Dedifferentiated amniotic fluid mesenchymal stem cell (primary cell): ENCODE data around the gene ST6GALNAC3.

ENCODE experiments used
- DNase-seq: peaks from one replicate; pipeline ENCODE4 v3.0.0-alpha.2; 2016; ENCODE audit errors: extremely low spot score

The ST6GALNAC3 gene

DNA sequence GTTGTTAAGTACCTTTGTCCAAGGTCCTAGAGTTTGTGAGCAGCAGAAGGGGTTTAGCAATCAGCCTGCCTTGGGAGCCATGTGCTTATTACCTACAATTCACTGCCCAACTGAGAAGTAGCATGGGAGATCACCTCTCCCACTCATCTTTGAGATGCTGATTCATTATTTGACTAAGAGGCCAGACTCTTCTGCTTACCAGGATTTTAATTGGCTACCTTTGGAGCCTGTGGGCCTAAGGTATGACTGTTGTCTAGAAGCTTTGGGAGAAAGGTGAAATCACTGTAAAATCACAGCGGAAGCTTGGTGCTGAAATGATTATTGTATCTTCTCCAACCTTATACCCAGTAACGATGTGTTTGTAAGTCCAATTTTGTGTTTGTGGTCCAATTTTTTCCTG lies 213.4 kb downstream of the ST6GALNAC3 start:
- DNase-seq = no peak

GRCh38 chr1:76288758-76289483 lies 214.4 kb downstream of the ST6GALNAC3 start:
- DNase-seq = no peak

- no peak for DNase-seq
Measured at GRCh38 chr1:76289692-76290091, 215.1 kb downstream of the ST6GALNAC3 start.

DNA sequence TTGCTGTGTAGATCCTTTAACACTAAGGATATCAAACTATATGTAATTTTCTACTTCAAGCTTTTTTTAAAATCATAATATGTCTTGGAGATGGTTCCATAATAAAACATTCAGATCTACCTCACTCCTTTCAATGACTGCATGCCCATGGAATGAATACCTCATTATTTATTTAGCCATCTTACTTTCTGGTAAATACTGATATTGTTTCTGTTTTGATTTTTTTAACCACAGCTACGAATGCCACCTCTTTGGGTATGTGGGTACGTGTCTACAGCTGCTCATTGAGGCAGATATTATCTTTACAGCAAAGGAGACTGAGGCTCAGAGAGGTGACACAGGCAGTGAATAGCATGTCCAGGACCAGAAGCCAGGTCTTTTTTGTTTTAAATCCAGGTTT lies 215.7 kb downstream of the ST6GALNAC3 start:
- no peak for DNase-seq

GRCh38 chr1:76291191-76291590 lies 216.6 kb downstream of the ST6GALNAC3 start:
- DNase-seq = no peak

- no peak for DNase-seq
Measured at GRCh38 chr1:76291737-76292136, 217.2 kb downstream of the ST6GALNAC3 start.

GRCh38 chr1:76292418-76293184 lies 218.1 kb downstream of the ST6GALNAC3 start:
- DNase-seq = no peak

- no peak for DNase-seq
Measured at GRCh38 chr1:76293831-76294230, 219.3 kb downstream of the ST6GALNAC3 start.

DNA sequence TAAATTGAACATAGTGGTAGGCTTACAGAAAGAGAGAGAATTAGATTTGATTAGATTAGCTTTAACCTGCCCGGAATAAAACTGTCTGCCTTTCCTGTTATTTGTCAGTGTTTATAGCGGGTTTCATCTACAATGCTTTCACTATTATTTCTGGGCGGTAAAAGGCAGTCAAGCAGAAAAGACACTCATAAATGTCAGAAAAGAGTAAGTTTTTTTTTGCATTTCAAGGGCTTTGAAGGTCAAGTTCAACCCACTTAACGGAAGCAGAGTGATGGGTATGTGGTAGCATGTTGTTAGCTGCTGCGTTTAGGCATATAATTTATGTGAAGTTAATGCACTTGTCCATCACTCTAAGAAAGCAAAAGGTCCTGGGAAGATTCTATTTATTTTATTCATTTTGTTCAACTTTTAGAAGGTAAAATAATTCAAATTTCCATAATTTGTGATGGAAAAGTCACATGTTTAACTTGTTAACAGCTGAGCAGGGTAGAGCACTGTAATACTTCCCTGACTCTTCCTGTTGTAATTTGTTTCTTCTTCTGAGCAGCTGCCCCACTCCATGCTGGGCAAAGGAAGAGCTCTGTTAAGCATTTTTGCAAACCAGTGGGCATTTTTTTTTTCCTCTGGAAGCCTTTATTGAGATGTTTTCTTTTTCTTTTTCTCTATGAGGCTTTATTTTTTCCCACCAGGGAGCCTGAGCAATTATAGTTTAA lies 220.1 kb downstream of the ST6GALNAC3 start:
- no peak for DNase-seq

GRCh38 chr1:76298399-76298798 lies 223.9 kb downstream of the ST6GALNAC3 start:
- DNase-seq = no peak

DNA sequence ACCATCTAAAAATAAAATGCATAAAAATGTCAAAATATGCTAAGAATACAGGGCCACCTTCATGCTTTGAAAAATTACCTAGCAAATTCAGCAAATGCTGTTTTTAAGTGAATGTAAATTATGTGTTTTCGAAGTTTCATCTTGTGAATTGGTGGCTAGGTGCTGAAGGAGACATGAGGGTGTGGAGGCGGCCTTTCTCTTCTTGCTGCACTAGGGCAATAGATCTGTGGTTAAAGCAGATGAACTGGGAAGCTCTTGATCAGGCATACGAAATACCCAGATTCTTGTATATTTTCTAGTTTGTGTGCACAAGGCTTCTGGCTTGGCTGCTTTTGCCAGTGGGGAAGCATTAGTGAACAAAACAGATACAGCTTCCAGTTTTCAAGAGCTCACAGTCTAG lies 224.5 kb downstream of the ST6GALNAC3 start:
- DNase-seq = no peak

DNA sequence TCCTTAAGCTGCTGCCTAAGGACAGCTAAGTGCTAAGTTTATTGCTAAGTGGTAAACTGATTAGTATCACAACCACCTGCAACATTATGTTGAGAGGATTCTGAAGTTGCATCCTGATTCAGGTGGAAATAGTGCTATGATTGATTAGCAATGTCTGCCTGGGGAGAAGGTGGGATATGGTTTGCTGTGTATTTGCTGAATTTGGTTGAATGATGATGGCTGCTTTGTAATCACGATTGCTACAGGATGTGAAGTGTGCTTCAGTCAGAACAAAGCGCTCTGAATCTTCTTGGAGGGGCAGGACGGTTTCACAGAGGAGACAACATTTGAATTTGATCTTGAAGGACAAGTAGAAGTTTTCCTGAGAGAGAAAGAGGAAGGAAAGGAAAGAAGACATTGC lies 226.0 kb downstream of the ST6GALNAC3 start:
- no peak for DNase-seq

DNA sequence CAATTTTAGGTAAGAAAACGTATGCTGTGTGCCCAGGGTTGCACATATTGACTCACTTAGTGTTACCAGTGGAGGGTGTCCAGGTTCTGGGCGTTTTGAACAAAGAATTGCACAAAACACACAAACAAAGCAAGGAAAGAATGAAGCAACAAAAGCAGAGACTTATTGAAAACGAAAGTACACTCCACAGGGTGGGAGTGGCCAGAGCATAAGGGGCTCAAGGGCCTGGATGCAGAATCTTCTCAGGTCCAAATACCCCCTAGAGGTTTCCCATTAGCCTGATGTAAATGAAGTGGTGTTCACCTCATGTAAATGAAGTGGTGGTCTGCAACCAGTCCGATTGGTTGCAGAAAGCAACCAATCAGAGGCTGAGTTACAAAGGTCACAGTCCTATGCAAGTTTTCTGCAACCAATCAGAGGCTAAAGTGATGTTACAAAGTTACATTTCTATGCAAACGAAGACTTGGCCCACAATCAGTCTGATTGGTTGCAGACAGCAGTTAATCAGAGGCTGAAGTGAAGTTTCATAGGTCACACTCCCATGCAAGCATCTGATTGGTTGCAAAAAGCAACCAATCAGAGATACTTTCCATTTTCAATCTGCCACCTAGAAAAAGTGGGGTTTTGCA lies 228.3 kb downstream of the ST6GALNAC3 start:
- DNase-seq = no peak

DNA sequence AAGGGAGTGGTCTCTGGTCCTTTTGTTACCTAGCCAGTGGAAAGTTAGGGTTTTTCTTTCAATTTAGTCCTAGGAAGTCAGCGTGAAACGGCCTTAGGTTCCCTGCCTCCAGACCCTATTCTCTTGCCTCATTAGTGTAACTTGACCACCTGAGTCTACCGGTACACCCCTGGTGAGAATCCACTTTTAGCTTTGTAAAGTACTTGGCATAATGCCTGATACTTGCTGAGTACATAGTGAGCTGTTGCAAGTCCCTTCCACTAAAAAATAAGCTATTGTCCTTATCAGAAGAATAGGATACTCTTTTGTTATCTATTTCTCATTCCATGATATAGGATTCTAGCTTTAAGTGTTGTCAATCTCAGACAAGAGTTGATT lies 228.8 kb downstream of the ST6GALNAC3 start:
- DNase-seq = no peak

DNA sequence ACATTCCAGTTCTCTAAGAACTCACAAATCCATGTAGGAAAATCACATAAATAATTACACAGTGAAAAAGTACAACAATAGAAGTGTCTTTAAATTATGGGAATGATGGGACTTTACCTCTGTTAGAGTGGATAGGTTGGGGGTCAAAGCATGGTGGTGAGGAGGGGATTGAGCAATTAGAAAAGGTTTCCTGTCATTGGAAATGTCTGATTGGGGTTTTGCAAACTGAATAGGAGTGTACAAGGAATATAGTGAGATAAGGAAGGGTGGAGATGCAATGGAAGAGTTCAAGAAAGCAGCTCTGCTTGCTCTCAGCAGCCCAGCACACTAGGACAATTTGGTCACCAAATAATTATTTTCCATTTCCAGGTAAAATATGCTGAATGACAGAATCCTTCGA lies 238.8 kb downstream of the ST6GALNAC3 start:
- DNase-seq = no peak

GRCh38 chr1:76314730-76315129 lies 240.2 kb downstream of the ST6GALNAC3 start:
- DNase-seq = no peak

DNA sequence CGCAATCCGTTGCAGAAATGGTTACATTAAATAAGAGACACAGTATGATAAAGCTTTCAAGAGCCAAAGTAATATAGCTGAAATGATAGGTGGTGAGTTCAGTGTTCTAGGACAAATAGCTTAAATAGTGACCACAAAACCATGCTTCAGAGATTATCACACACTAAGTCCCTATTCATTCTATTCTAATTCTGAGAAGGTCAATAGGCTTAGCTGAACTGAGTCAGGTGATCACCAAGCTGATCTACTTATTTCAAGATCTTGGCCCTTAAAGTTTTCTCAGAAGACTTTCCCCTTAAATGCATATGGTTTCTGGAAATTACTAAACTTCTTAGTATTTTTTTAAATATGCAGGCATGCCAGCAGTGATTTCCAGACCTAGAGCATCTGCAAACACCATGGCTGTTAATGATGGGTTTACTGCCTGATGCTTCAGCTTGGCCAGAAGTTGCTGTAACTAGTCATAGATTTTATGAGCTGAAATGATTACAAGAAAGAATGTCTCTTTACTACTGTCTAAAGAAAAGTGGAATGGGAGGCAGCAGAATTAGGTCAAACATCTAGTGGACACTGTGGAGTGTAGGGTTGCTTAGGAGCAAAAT lies 242.9 kb downstream of the ST6GALNAC3 start:
- DNase-seq = no peak

GRCh38 chr1:76330991-76331603 lies 256.6 kb downstream of the ST6GALNAC3 start:
- peak; percentile 79 for DNase-seq

- no peak for DNase-seq
Measured at GRCh38 chr1:76335882-76336281, 261.3 kb downstream of the ST6GALNAC3 start.

DNA sequence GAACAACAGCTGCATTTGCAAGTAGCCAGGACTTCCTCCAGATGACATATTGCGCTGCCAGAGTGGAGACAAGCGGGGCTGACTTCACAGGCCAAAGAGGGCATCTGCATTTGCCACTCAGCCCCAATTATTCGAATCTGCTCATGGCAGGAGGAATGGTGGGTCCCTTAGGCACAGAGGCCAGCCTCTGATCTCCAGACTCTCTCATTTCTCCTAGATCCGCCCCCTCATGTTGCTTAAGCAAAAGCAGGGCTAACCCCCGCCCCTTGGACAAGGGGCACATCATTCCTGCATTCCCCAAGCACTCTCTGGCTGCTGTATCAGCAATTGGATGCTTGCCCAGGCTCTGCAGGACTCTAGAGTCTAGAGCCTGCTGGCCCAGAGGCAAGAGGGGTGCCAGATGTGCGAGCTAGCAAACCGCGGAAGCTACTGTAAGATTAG lies 262.4 kb downstream of the ST6GALNAC3 start:
- peak; percentile 84 for DNase-seq

GRCh38 chr1:76337542-76338219 lies 263.1 kb downstream of the ST6GALNAC3 start:
- DNase-seq = no peak
